NB4 (cell line): ENCODE data around the gene TMEM258.

Source experiments
- MYC ChIP-seq: IDR thresholded peaks from 2 replicates; pipeline ENCODE4 v1.6.1; 2011; ENCODE audit warnings: low read depth, low read length
- POLR2A ChIP-seq: IDR thresholded peaks from 2 replicates; pipeline ENCODE4 v1.6.1; 2011; ENCODE audit warnings: mild to moderate bottlenecking; ENCODE audit not compliant: insufficient read length; ENCODE audit errors: extremely low read depth
- TF ChIP-seq, protein P1 (sequence below): IDR thresholded peaks from 2 replicates; pipeline ENCODE4 v1.6.1; 2011; ENCODE audit warnings: low read depth, low read length
- TF ChIP-seq, protein P2 (sequence below): IDR thresholded peaks from one replicate; pipeline ENCODE4 v1.5.1; 2012; ENCODE audit warnings: low read depth, low read length

DNA sequence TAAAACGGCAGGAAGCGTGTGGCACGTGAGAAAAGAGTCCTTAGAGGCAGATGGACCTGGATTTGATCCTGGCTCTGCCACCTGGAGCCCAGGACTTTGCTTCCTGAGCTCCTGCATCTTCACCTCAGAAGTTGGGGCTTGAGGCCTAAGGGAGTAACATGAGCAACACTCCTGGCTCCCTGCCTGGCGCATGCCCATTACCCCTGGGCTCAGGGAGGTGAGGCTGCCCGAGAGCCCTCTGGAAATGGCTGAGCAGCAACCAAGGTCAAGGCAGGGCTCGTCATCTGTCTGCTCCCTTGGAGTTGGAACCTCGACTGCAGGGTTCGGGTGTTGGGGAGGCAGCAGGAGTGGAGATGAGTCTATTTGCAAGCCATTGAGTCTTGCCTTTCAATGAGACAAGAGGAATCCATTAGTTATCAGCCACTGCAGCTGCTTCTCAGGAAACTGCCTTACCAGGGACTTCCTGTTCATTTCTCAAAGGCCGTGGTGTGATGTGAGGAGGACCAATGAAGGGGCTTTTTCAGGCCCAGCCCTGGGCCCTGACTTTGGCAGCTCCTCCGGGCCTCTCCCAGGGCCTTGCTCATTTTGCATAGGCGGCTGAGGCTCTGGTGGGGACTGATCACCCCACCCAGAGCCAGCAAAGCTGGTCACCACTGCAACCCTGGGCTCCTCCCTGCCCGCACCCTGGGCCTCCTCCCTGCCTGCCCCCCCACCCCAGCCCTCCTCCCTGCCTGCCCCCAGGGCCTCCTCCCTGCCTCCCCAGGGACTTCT, 42.1 kb upstream of the TMEM258 start:
- peak; percentile 78 for TF ChIP-seq POLR2A
- TF ChIP-seq, protein P1, sequence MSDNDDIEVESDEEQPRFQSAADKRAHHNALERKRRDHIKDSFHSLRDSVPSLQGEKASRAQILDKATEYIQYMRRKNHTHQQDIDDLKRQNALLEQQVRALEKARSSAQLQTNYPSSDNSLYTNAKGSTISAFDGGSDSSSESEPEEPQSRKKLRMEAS: peak; percentile 45
- TF ChIP-seq, protein P2, sequence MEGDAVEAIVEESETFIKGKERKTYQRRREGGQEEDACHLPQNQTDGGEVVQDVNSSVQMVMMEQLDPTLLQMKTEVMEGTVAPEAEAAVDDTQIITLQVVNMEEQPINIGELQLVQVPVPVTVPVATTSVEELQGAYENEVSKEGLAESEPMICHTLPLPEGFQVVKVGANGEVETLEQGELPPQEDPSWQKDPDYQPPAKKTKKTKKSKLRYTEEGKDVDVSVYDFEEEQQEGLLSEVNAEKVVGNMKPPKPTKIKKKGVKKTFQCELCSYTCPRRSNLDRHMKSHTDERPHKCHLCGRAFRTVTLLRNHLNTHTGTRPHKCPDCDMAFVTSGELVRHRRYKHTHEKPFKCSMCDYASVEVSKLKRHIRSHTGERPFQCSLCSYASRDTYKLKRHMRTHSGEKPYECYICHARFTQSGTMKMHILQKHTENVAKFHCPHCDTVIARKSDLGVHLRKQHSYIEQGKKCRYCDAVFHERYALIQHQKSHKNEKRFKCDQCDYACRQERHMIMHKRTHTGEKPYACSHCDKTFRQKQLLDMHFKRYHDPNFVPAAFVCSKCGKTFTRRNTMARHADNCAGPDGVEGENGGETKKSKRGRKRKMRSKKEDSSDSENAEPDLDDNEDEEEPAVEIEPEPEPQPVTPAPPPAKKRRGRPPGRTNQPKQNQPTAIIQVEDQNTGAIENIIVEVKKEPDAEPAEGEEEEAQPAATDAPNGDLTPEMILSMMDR: no peak
- peak; percentile 58 for TF ChIP-seq MYC
